Measurements from ENCODE around the gene GPR4.
"Not testable (repeated sequence)": the region's sequence is repeated elsewhere in the genome, so short reads cannot be mapped to it uniquely, and the experiment has no call there.

Gene GPR4

GRCh38 chr19:45621976-45622503 is 20.0 kb upstream of the GPR4 start:
- DNase-seq = no peak

GRCh38 chr19:45621389-45621788 is 19.4 kb upstream of the GPR4 start:
- no peak for DNase-seq

DNA sequence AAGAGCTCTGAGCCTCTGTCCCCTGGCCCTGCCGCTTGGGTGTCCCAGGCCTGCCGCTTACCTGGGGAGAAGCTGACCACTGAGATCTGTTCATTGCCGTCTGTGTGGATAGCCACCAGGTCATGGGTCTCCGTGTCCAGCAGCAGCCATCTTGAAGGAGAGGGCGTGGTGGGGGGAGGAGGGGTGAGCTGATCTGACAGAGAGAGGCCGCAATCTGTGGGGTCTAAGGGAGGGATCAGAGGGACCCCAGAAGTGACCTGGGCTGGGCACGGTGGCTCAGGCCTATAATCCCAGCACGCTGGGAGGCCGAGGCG is 14.6 kb upstream of the GPR4 start:
- DNase-seq = no peak

DNA sequence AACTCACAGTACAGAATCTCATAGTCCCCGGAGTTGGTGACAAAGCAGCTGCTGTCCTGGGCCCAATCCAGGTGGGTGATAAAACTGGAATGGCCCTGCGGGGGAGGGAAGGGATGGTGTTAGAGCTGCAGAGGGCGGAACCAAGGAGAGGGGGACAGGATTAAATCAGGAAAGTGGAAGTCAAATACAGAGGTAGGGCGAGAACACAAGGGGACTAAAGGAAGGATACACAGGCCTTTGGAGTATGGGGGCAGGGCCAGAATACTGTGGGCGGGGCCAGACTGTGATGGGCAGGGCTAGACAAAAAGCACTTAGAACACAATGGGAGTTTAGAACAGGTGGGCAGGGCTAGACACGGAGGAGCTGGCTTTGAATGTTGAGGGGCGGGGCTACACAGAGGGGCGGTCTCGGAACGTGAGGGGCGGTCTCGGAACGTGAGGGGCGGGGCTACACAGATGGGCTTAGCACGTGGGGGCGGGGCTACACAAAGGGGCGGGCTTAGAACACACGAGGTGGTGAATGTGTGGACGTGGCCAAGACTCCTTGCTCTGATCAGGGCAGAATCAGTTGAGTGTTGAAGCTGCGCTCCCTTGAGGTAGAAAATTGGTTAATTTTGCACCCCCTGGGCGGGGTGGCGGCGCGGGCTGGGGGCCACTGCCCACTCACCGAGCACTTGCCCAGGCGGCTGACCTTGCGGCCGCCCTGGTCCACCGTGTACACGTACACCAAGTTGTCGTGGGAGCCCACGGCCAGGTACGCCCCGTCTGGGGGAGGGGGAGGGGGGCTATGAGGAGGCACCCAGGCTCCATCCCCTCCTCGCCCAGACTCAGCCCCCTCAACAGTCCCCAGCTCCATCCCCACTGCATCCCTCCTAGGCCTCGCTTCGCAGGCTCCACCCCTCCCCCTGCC is 14.0 kb upstream of the GPR4 start:
- peak; percentile 84 for DNase-seq

- not testable (repeated sequence) for DNase-seq
These were observed 13.0 kb upstream of the GPR4 start for GRCh38 chr19:45615056-45615455.

GRCh38 chr19:45613926-45614725 is 12.1 kb upstream of the GPR4 start:
- no peak for DNase-seq

DNA sequence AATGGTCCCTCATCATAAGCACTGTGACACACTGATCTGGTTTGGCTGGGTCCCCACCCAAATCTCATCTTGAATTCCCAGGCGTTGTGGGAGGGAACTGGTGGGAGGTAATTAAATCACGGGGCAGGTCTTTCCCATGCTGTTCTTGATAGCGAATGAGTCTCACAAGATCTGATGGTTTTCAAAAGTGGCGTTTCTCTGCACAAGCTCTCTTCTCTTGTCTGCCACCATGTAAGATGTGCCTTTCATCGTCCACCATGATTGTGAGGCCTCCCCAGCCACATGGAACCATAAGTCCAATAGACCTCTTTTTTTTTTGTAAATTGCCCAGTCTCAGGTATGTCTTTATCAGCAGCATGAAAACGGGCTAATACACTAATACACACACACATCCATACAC is 6.9 kb upstream of the GPR4 start:
- no peak for DNase-seq

GRCh38 chr19:45607071-45608029 is 5.3 kb upstream of the GPR4 start:
- no peak for DNase-seq

DNA sequence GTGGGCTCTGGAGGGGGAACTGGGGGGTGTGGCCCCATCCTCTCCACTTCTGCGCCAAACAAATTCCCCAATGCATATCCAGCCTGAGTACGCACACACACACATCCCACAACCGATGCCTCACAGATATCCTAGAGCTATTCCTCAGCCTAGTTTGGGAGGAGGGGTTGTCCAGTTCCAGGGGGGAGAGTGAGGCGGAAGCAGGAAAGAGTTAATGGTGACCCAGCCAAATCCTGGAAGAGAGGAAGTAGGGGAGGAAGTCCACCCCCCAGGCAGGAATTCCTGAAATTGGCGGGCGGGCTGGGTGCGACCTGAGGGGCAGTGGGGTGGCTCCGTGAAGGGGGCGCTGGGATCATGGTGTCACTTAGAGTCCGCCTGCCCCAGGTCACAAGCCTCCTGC is 897 bp downstream of the GPR4 start:
- no peak for DNase-seq

GRCh38 chr19:45600340-45600885 is 1.6 kb downstream of the GPR4 start:
- DNase-seq = no peak

GRCh38 chr19:45599286-45599685 is 2.7 kb downstream of the GPR4 start:
- no peak for DNase-seq

GRCh38 chr19:45598267-45599001 is 3.6 kb downstream of the GPR4 start:
- DNase-seq = no peak

GRCh38 chr19:45597425-45598111 is 4.4 kb downstream of the GPR4 start:
- DNase-seq = no peak

DNA sequence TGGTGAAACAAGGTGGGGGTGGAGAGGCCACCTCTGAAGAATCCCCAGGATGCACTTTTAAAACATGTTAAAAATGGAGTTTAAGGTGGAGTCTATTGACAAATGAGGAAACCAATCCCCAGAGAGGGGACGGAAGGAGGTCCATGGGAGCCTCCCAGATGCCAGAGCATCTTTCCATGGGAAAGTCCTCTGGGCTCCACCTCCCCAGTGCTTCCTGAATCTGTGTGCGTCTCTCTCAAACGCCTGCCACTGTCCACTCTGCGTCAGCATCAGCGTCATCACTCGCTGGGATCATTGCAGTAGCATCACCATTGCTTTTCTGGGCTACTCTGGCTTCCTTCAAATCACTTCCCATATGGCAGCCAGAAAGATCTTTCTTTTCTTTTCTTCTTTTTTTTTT is 6.2 kb downstream of the GPR4 start:
- DNase-seq = no peak

GRCh38 chr19:45593520-45593919 is 8.5 kb downstream of the GPR4 start:
- DNase-seq = no peak

DNA sequence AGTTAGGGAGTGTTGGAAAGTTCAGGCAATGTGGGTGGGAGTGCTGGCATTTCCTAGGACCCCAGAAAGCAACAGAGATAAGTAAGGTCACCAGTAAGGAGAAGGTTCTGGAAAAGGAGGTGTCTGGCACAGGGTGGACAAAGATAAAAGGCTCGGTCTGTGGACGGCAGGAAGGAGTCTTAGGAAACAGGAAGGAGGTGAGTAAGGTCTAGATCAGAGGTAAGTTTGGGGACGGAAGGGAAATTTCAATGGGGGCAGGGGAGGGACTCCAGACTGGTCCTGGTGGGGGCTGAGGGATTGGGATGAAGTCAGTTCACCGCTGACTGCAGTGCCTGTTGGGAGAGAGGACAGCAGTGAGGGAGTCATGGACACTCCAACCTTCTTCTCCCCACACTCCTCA is 9.6 kb downstream of the GPR4 start:
- no peak for DNase-seq

GRCh38 chr19:45591638-45592005 is 10.4 kb downstream of the GPR4 start:
- DNase-seq = no peak

GRCh38 chr19:45591004-45591637 is 10.9 kb downstream of the GPR4 start:
- DNase-seq = peak; percentile 37

DNA sequence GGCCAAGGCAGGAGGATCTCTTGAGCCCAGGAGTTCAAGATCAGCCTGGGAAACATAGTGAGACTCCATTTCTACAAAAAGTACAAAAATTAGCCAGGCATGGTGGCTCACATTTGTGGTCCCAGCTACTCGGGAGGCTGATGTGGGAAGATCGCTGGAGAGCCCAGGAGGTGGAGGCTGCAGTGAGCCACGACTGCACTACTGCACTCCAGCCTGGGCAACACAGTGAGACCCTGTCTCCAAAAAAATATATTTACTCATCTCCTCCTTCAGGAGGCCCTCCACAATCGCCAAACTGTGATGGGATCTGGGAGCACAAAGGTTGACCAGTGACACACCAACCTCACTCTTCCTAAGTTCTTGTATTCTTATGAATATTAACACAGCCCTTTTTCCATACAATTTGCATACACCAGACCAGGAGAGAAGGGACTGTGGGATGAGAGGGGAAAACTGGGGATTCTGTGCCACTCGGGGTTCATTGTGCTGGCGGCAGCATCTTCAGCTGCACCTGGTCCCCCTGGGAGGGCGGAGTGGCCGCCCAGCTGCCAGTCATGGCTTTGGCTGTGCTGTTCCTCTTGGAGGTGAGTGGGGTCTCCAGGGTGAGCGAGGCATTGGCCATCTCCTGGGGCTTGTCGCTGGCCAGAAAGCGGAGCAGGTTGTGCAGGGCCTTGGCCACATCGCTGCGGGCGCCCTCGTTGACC is 11.6 kb downstream of the GPR4 start:
- no peak for DNase-seq

DNA sequence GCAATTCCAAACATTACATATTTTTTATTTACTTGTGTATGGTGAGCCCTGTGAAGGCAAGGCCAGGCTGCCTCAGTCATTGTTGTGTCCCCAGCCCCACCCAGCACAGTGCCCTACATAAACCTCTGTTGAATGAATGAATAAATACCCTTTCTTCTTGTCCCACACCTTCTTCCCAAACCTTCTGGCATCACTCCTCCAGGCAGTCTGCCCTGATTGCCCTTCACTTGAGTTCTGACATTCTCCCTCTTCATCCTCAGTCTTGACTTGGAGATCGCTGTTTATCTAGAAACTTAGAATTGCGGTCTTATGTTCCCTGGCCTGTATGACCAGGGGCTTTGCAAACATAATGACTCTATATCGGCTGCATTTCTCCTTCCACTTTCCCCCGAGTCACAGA is 12.2 kb downstream of the GPR4 start:
- DNase-seq = no peak
